AG10803 (cell line): ENCODE measurements around the gene MYMK.

Experiments
- DNase-seq: peaks from one replicate; pipeline ENCODE4 v3.0.0; 2010; ENCODE audit warnings: low read depth
- H3K4me3 ChIP-seq: 2 replicates; pipeline ENCODE4 v1.5.1; 2011; ENCODE audit warnings: mild to moderate bottlenecking, low read length, control low read depth
- TF ChIP-seq, protein P1 (sequence below): conservative IDR thresholded peaks from 2 replicates; pipeline ENCODE4 v1.5.1; 2011; ENCODE audit warnings: mild to moderate bottlenecking, low read length, control low read depth, inconsistent platforms

The MYMK gene

DNA sequence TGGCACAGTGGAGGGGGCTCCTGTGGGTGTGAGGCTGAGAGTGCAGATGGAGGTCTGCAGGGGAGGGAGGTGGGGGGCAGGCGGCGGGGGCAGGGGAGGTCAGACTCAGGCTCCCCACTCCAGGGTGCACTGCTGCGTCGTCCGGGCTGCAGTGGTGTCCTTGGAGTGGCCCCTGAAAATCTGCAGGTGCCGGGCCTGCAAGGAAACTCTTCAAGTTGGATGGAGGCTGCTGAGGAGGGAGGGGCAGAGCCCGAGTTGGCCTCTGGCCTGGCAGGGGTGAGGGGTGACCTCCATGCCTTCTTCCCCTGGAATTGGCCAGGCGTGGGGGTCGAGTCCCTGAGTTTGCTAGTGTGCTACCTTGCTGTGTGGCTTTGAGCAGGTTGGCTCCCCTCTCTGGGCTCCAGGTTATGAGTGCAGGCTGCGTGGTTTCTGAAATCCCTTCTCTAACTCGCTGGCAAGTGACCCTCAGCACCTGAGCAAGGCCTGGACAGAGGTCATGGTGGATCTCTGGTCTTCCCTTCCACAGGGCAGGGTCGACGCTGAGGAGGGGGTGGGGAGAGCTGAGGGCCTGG lies 10.6 kb upstream of the MYMK start:
- no peak for DNase-seq
- no peak overlapping the region for H3K4me3 ChIP-seq
- TF ChIP-seq, protein P1, sequence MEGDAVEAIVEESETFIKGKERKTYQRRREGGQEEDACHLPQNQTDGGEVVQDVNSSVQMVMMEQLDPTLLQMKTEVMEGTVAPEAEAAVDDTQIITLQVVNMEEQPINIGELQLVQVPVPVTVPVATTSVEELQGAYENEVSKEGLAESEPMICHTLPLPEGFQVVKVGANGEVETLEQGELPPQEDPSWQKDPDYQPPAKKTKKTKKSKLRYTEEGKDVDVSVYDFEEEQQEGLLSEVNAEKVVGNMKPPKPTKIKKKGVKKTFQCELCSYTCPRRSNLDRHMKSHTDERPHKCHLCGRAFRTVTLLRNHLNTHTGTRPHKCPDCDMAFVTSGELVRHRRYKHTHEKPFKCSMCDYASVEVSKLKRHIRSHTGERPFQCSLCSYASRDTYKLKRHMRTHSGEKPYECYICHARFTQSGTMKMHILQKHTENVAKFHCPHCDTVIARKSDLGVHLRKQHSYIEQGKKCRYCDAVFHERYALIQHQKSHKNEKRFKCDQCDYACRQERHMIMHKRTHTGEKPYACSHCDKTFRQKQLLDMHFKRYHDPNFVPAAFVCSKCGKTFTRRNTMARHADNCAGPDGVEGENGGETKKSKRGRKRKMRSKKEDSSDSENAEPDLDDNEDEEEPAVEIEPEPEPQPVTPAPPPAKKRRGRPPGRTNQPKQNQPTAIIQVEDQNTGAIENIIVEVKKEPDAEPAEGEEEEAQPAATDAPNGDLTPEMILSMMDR, result no peak

DNA sequence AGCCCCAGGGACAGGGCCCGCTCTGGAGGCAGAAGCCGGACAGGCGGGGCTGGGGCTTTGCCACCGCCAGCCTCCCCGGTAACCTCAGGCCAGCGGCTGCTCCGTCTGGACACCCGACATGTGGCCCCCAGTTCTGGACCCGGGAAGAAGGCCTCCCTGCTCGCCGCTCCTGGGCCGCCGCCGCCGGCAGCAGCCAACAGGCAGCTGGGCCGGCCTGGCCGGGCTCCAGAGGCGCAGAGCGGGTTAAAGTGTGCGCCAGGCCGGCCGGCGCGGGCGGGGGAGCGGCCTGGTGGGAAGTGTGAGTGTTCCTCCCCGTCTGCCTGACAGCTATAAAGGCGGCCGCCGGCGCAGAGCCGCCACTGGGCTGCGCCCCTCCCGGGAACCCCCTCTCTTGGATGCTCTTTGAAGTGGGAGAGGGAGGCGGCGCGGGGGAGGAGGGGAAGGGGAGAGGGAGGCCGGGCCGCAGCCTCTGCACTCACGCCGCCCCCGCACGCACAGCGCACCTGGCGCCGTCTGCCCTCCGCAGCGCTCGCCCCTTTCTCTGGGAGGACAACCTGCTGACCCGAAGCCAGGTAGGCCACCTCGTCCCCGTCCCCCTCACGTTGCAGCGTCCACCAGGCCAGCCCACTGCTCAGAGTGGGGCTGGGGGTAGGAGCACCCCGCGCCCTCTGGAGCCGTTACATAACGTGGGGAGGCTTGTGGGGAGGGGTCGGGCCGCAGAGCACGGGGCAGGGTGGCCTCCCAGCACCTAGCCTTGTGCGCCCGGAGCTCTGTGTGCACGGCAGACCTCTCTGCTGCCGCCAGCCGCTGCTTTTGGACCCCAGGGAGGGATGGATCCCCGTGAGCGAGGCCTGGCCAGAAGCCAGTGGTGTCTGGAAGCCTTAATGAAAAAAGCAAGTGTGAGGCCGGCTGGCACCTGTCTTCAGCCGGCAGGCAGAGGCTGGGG lies 9.9 kb upstream of the MYMK start, which contains the start of gene ADAMTSL2:
Gene ADAMTSL2 (plus strand): TSS at position 359 of the 946 bp plus-strand sequence. CDS start 2,009 bp downstream, outside the sequence.
- TF ChIP-seq, protein P1, result no peak
- H3K4me3 ChIP-seq, result no peak within 1 kb of the TSS

DNA sequence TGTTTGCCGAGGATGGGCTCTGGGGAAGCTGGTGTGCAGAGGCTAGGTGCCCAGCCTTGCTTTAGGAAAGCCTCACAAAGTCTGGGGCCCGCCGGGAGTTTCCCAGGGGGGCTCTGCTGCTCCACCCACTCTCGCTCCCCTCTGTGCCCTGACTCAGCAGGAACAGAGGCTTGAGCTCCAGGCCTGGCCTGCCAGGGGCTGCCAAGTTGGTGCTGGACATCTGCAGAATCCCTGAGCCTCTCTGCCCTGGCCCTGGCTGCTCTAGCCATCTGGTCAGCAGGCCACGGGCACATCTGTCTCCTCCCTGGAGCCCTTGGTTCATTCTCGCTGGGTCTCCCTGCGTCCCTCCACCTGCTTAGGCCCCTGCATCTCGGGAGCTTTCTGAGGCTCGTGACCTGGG lies 9.1 kb upstream of the MYMK start:
- TF ChIP-seq, protein P1, result no peak
- peak; percentile 6 for DNase-seq
- no peak overlapping the region for H3K4me3 ChIP-seq

More for the DNA sequence above, 9.9 kb upstream of the MYMK start, which contains the start of gene ADAMTSL2:
- peak; percentile 34 for DNase-seq

DNA sequence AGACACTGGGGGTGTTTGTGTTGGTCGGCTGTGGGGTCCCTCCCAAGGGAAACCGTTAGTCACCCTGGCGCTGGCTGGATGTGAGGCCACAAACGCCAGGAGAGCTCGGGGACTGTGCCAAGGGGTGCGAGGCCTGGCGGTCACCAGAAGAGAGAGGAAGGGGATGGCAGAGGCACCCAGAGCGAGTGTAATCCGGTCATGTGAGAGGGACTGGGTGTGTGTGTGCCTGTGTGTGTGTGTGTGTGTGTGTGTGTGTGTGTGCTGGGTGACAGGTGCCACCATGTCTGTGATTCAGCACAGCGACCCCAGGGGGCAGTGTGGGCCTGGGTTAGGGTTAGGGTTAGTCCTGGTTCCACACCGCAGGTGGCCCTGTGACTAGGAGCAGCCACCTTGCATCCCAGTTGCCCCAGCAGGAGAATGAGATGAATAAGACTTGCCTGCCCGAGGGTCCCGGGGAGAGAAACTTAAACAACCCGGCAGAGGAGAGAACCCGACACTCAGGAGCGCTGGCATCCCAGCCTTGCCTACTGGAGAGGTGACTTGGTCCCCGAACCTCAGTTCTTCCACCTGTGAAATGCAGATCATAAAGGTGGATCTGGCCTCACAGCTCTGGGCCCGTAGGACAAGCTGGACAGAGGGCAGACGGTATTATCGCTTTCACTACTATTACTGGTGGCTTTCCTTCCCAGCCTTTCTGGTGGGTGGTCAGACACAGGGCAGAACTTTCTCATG lies 8.3 kb upstream of the MYMK start:
- H3K4me3 ChIP-seq, result no peak overlapping the region
- peak; percentile 36 for DNase-seq
- TF ChIP-seq, protein P1, result peak; percentile 54

DNA sequence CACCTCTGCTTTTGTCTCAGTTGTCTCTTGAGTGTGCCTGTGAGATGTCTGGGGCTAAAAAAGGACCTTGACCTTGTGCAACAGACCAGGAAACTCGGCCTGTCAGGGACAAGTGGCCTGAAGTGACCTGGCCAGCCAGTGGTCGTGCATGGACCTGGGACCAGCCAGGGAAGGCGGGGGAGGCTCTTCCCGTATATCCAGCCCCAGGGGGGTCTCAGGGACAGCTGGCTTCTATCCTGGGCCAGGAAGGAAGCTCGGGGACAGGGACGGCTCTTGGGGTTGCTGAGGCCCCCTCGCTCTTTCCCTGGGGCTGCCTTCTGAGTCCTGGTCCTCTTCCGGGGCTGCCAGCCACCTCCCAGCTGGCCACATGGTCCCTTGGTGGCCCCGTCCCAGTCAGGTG lies 6.5 kb upstream of the MYMK start:
- DNase-seq, result no peak
- TF ChIP-seq, protein P1, result no peak
- H3K4me3 ChIP-seq, result no peak overlapping the region

DNA sequence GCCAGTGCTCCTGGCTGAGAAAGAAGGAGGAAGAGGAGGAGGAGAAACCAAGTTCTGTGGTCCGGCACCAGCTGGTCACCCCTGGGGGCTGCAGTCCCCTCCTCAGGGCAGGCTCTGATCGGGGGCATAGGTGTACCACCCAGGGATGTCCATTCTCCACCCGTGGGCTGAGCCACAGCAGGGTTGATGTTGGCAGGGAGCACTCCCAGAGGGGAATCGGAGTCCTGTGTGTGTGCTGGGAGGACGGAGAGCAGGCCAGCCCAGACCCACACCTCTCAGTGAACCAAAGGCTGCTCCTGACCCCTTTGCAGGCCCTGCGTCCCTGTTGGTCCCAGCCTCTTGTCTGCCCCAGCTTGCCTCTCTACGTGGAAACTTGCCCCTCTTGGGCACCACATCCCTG lies 5.1 kb upstream of the MYMK start:
- DNase-seq, result no peak
- TF ChIP-seq, protein P1, result no peak
- H3K4me3 ChIP-seq, result no peak overlapping the region
